ENCODE data around the gene SPCS1.
A peak's percentile ranks its signal among the peaks of the same experiment; 100 is the strongest.
"Not testable (repeated sequence)": the region's sequence is repeated elsewhere in the genome, so short reads cannot be mapped to it uniquely, and the experiment has no call there.

SPCS1 gene

DNA sequence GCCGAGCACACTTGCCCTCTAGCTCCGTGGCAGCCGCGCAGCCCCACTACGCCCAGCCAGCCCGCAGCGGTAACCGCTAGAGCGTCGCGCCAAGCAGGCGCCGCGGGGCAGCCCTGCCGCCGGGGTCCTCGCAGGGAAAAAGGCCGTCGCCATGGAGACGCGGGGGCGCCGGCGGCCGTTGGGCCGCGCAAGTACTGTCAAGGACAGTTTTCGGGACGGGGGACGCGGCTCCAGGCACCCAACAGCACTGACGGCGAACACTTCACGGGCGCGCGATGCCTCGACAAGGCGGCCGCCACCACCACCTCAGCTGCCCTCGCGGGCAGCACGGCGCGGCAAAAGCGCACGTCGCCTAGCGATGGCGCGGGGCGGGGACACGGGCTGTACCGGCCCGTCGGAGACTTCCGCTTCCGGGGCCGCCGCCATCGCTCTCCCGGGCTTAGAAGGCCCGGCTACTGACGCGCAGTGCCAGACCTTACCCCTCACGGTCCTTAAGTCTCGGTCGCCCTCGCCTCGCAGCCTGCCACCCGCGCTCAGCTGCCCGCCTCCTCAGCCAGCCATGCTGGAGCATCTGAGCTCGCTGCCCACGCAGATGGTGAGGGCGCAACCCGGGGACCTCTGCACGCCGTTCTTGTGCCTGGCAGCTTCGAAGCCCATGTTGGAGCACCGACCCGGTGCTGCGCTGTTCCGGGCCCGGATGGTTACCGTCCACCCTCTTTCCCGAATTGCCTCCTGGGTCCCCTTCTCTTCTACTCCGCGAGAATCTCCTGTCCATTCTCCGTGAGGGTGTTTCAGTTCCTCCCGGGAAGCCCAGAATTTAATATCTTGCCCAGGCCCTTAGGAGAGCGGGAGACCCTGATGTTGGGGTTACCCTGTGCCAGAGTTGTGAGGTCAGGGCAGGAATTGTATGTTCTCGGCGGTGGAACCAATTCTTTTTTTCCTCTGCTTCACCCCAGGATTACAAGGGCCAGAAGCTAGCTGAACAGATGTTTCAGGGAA is at the start of gene SPCS1, which contains the start of gene GLT8D1:
Gene SPCS1 (plus strand): TSS at position 419 of the 999 bp plus-strand sequence. CDS start 141 bp downstream, at position 560.
Gene GLT8D1 (minus strand): TSS at position 104 of the 999 bp plus-strand sequence. CDS start 5,331 bp downstream, outside the sequence.
- DNase-seq (ENCODE audit: low read depth in 2 of 2, low spot score in 1 of 2) = peak; percentile 66 to 68

DNA sequence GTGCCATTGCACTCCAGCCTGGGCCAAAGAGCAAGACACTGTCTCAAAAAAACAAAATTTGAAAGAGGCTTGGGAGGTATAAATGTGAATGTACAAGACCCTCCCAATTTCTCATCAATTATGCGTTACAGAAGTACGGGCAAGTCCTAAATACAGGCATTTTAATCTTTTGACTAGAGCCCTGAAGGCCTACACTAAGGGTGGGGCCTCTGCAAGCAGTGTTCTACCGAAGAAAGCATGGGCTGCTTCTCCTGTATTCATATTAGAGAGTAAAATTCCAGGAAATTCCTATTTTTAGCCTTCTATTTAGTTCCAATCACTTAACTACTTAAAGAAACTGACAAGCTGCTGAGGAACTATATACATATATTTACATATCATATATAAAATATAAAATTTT is 45.9 kb upstream of the SPCS1 start:
- no peak for DNase-seq (ENCODE audit: low read depth in 2 of 2, low spot score in 1 of 2)

DNA sequence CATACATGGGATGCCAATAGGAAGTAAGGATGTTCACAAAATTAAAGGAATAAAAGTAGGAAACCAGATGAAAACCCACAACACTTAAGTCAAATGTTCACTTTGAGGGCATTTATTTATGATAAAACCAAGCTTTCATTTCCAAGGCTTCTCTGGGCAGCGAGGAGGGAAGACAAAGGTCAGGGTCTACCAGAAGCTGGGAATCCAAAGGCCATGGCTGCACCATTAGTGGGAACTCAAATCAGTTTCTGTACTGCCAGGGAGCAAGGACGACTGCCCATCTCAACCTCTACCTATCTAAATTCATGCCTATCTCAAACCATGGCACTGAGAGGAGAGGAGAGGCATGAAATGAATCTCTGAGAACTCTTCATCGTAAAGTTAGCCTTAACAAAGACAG is 42.8 kb upstream of the SPCS1 start:
- no peak for DNase-seq (ENCODE audit: low read depth in 2 of 2, low spot score in 1 of 2)

DNA sequence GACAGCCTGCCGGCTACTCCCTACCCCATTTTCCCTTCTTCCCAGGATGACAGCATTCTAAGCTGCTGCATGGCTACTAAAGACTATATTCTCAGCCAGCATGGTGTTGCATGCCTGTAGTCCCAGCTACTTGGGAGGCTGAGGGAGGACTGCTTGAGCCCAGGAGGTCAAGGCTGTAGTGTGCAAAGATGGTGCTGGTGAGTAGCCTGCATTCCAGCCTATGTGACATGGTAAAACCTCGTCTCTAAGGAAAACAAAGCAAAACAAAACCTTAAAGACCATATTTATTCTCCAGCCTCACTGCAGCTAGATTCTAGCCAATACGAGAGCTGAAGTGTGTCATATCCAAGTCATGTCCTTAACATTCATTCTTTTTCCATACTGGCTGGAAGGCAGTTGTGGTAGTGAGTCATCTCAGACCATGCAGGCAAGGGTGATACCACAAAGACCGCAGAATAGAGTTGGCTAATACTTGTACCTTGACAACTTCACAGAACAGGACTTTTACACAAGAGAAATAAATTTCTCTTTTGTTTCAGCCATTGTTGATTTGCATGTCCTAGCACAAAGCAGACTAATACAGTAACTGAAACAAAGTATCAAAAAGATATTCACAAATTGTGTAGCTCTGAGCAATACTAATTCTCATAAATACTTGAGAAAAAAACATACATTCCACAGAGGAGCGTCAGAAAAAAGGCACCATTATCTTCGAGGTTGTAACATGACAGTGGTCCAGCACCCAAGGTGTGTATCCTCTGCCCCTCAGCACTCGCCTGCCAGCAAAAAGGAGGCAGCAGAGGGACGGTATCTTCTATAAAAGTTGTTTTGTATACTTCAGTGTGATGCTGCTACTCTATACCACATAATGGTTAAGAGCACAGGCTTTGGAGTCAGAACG is 35.0 kb upstream of the SPCS1 start:
- DNase-seq (ENCODE audit: low read depth in 2 of 2, low spot score in 1 of 2) = no peak

DNA sequence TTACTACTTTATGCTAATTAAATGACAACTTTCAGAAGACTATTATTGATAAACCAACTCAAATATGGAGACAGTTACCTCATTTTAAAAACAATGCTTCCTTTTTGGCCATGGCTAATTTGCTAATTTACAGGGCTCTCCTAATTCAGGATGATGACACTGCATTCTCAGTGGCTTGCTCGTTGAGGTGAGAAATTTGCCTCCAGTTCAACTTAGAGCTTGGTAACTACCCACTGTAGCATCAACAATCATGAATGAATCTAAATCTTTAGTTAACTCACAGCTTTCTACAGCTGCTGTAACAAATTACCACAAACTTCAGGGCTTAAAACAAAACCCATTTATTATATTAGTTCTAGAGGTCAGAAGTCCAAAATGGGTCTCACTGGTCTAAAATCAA is 34.2 kb upstream of the SPCS1 start:
- DNase-seq (ENCODE audit: low read depth in 2 of 2, low spot score in 1 of 2) = no peak

DNA sequence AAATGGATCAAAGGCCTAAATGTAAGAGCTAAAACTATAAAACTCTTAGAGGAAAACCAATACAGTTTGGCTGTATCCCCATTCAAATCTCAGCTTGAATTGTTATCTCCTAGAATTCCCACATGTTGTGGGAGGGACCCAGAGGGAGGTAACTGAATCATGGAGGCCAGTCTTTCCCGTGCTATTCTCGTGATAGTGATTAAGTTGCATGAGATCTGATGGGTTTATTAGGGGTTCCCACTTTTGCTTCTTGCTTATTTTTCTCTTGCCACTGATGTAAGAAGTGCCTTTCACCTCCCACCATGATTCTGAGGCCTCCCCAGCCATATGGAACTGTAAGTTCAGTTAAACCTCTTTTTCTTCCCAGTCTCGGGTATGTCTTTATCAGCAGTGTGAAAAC is 29.7 kb upstream of the SPCS1 start:
- DNase-seq (ENCODE audit: low read depth in 2 of 2, low spot score in 1 of 2) = not testable (repeated sequence)

DNA sequence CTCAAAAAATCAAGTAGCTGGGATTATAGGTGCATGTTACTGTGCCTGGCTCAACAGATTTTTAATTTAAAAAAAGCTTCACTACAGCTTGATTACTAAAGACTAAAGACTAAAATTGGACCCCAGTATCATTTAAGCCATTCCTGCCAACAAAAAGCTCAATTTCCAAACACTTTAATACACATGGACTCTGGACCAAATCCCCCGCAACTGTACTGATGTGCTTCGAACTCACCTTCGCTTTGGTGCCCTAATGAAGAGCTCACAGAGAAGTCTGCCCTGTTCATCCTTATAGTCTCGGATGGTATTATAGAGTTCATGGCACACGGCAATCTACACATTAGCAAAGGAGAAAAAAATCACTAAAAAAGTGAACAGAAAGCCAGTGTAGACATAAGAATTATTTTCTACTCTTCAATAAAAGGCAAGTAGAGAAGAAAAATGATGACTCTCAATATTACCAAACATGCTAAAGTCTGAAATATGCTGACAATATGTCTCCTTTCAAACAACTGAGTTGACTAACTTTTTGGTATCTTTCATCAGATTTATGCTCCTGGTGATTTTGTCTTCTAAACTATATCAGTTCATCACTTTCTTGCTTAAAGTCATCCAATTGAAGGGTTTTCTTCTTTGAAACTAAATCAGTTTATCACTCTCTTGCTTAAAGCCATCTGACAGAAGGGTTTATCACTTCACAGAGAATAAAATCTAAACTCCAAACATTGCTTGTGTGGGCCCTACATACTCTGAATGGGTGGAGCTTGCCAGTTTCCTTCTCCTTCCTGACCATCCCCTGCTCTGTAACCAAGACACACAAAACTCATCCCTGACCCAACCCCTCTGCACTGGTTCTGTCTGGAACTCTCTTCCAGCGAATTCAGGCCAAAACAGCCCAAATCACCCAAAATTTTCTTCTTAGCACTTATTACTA is 27.4 kb upstream of the SPCS1 start:
- no peak for DNase-seq (ENCODE audit: low read depth in 2 of 2, low spot score in 1 of 2)

DNA sequence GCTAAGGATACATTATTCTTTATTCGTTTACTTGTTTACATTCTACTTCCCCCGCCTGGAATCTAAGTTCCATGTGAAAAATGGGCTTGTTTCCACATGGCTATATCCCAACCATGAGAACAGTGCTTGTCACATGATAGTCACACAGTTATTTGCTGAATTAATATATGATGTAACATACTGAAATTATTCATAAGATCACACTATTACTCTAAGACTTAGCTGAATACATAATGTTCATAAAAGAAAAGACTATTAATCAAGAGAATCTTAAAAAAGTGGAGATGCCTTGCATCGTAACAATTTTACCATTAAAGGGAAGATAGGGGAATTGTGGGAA is 26.7 kb upstream of the SPCS1 start:
- no peak for DNase-seq (ENCODE audit: low read depth in 2 of 2, low spot score in 1 of 2)

DNA sequence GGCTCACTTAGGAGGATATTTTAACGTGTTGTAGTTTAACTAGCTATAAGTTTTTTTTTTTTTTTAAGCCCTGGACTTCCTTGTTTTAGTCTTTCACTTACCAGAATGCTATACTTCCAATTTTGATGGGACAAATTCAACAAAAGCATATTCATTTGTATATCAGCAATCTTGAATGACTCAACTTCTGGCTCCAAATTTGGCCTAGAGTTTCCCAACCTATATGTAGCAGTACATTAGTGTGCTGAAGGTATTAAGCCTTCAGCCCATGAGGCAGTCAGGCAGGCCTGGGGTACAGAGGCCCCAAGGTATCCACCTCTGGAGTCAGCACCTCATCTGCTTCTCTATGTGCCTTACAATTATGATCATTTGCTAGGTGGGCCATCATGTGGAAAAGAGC is 26.1 kb upstream of the SPCS1 start:
- no peak for DNase-seq (ENCODE audit: low read depth in 2 of 2, low spot score in 1 of 2)

DNA sequence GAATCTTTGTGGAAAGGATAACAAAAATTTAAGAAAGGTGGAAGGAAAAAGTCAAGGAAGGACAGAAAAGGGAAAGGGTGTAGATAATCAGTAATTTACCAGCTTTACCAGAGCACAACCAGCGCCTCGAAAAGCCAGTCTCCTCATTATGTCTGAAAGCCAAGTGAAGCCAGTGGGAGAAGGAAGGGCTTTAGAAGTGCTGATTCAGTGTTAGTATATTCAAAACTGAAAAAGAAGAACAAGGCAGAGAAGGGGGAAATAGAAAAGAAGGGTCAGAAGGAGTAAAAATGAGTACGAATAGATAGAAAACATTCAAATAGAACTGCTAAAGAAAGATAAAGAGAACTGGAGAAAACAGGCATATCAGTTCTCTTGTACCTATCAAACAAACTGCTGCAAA is 24.3 kb upstream of the SPCS1 start:
- no peak for DNase-seq (ENCODE audit: low read depth in 2 of 2, low spot score in 1 of 2)

DNA sequence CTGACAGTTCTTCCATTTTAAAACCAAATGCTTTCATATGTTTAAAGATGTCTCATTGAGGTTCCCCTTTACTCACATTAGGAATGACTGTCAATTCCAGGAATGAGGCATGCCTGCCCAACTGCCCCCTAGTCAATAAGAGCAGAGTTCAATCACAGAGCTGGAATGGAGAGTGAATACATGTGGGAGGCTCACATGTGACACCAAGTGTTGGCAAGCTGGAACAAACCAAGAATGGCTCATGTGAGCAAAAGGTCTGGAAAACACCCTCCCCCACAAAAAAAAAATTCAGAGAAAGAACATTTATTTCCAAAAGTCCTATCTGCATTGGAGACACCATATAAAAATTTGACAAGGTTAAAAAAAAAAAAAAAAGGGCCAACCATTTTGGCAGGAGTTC is 23.9 kb upstream of the SPCS1 start:
- DNase-seq (ENCODE audit: low read depth in 2 of 2, low spot score in 1 of 2) = no peak

DNA sequence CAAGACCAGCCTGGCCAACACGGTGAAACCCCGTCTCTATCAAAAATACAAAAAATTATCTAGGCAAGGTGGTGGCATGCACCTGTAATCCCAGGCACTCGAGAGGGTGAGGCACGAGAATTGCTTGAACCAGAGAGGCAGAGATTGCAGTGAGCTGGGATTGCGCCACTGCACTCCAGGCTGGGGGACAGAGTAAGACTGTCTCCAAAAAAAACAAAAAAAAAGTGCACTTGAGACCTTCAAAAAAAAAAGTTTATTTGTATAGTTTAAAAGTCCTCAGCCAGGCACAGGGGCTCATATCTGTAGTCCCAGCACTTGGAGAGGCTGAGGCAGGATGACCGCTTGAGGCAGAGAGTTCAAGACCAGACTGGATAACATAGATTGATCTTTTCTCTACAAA is 22.3 kb upstream of the SPCS1 start:
- DNase-seq (ENCODE audit: low read depth in 2 of 2, low spot score in 1 of 2) = no peak

DNA sequence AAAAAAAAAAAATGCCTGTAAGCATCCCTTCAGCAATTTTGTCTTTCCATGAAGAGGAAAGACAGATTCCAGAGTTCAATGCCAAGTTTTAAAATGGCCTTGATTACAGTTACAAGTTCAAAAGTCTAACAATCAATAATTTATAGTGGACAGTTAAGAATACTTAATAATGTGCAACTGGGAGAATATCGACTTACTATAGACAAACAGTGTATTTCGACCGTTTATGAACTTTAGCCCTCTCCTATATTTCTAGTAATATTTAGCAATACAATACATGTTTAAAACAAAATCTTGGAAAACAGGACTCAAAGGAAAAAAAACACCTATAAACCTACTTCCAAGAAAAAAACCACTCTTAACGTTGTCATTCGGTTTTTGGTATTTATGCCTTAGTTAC is 21.7 kb upstream of the SPCS1 start:
- DNase-seq (ENCODE audit: low read depth in 2 of 2, low spot score in 1 of 2) = no peak

DNA sequence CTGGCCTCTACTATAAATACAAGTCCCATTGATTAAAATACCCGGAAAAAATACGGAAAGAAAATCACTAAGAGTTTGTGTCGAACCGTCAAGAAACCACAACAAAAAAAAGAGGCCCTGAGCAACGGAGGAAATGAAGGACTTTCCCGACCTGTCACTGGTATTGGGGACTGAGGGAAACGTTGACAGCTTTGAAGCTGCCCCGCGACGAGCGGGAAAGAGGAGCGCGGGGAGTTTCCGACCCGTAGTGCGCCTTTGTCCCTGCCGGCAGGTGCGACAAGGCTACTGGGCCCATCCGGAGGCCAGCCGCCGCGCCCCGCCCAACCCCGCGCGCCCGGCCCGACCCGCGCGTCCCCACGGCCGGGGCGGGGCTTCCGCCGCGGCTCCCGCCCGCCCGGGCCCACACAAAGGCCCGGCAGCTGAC is 20.6 kb upstream of the SPCS1 start:
- DNase-seq (ENCODE audit: low read depth in 2 of 2, low spot score in 1 of 2) = peak; percentile 36 to 57

DNA sequence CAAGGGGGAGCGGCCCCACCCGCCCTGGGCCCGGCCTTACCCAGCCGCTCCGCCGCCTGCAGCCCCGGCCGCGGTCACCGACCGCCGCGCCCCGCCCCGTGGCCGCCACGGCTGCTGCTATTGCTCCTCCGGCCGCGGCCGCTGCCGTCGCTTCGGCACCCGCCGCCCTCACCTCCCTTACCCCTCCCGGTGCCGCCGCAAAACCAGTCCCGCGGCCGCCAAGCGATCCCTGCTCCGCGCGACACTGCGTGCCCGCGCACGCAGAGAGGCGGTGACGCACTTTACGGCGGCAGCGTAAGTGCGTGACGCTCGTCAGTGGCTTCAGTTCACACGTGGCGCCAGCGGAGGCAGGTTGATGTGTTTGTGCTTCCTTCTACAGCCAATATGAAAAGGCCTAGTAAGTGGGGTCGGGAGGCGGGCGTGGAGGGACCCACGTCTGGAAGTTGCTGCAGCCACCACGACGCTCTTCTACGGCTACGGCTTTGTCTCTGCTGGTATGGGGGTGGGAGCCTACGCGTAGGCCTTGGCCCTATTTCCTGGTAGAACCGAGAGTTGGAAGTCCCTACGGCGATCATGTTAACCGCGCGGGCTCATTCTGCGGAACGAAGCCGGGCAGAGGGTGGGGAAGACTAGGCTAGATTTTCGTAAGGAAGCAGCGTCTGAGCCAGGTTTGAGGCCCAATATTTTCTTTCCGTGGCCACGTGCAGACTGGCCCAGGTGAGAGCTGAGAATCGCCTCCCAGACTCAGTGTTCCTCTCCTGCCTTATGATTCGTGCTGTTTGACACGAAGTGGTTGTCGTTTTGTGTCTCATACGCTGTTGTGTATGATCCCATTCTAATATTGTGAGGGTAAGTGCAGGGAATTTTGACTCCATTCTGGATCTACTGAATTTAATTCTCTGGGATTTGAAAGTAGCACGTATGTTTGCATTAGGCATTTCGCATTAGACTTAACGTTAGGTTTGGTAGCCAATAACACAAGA is 19.9 kb upstream of the SPCS1 start, which contains the start of the genes GNL3 and PBRM1:
Gene GNL3 (plus strand): TSS at position 324 of the 983 bp plus-strand sequence. CDS start 61 bp downstream, at position 385.
Gene PBRM1 (minus strand): TSS at position 205 of the 983 bp plus-strand sequence.
- peak; percentile 64 to 83 for DNase-seq (ENCODE audit: low read depth in 2 of 2, low spot score in 1 of 2)

DNA sequence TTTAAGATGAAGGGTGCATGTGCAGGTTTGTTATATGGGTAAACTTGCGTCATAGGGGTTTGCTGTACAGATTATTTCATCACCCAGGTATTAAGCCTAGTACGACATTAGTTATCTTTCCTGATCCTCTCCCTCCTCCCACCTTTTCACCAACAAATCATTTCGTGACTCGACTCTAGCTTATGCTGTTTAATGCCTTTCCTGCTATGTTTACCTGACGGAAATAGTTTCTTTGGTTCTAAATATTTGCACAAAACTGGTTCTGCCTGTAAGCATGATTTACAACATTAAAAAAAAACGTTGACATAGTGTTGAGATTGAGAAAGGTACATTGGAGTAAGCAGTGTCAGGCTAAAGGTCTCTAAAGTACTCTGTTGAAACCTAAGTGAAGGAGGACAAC is 17.6 kb upstream of the SPCS1 start:
- DNase-seq (ENCODE audit: low read depth in 2 of 2, low spot score in 1 of 2) = no peak

DNA sequence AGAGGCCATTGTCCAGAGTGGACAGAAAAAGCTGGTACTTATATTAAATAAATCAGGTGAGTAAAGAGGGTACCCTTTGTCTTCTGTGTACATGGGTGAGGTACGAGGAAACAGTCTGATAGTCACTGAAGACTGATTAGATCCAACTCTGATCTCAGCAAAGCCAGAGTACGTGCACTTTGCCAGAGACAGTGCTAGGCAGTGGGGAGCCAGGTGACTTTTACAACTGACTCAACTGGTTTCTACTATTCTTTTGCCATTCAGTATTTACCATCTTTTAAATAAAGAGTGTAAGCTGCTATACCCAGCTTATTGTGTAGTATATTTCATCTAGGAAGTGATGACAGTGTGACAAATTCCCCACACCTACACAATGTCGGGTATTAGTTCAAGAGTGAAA is 16.8 kb upstream of the SPCS1 start:
- no peak for DNase-seq (ENCODE audit: low read depth in 2 of 2, low spot score in 1 of 2)

DNA sequence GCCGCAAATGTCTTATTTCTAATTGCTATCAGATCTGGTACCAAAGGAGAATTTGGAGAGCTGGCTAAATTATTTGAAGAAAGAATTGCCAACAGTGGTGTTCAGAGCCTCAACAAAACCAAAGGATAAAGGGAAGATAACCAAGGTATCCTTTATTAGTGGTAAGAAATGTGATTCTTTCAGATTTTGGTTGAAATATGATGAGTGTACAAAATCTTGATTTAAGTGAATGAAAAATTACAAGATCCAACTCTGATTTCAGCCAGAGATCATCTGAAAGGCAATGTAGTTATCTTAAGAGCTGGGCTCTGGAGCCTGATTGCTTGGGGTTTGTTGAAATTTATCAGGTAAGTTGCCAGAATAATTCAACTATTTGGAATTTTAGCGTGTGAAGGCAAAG is 15.3 kb upstream of the SPCS1 start:
- DNase-seq (ENCODE audit: low read depth in 2 of 2, low spot score in 1 of 2) = no peak

DNA sequence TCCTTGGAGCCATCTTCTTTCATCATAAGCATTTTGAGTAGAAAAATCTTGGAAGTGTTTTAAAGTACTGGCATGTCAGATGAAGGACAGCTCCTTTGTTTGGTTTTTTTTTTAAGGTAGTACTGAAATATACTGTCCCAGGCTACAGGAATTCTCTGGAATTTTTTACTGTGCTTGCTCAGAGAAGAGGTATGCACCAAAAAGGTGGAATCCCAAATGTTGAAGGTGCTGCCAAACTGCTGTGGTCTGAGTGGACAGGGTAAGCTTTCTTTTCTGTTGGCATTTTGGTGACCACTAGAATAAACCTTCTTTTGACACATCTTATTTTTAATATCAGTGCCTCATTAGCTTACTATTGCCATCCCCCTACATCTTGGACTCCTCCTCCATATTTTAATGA is 12.8 kb upstream of the SPCS1 start:
- DNase-seq (ENCODE audit: low read depth in 2 of 2, low spot score in 1 of 2) = no peak

Measured in stimulated activated CD8-positive, alpha-beta memory T cell treated with anti-CD3 and anti-CD28 coated beads, Interleukin-4, amount 100 ng/mL, for 1 hour (primary cell).